Measurements from ENCODE around the gene KRTAP12-2.
"Not testable (repeated sequence)": the region's sequence is repeated elsewhere in the genome, so short reads cannot be mapped to it uniquely, and the experiment has no call there.

Gene KRTAP12-2

DNA sequence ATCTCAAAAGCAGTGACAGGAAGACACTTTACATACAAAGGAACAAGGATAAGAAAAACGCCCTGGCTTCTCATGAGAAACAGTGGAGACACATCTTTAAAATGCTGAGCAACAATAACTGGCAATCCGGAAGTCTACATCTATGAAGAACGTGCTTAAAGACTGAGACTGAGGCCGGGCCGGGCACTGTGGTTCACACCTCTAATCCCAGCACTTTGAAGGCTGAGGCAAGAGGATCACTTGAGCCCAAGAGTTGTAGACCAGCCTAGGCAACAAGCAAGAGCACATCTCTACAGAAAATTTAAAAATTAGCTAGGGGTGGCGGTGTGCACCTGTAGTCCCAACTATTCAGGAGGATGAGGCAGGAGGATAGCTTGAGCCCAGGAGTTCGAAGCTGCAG lies 17.4 kb upstream of the KRTAP12-2 start:
- no peak for DNase-seq (ENCODE audit: low spot score)

DNA sequence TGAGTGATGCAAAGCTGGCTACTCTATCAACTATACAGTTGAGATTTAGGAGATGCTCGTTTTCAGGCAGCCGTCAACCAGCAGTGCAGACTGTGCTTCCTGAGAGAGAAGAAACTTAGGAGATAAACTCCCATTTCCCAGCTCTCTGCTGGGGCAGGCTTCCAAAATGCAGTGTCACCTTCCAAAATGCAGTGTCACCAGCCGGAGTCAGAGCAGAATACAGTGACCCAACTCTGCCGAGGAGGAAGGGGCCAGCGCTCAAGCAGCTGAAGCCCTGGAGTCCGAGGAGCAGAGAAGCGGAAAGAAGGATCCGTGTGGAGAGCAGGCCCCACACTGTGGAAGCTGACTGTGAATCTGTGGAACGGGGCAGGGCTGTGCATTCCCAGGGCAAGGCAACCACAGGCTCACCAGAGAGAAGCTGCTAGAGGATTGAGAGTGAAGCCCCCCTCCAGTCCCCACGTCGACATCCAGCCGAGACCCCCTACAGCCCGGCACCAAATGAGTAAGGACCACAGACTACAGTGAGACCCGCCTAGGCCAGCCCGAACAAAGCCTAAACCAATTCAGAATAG lies 15.9 kb upstream of the KRTAP12-2 start:
- no peak for DNase-seq (ENCODE audit: low spot score)

DNA sequence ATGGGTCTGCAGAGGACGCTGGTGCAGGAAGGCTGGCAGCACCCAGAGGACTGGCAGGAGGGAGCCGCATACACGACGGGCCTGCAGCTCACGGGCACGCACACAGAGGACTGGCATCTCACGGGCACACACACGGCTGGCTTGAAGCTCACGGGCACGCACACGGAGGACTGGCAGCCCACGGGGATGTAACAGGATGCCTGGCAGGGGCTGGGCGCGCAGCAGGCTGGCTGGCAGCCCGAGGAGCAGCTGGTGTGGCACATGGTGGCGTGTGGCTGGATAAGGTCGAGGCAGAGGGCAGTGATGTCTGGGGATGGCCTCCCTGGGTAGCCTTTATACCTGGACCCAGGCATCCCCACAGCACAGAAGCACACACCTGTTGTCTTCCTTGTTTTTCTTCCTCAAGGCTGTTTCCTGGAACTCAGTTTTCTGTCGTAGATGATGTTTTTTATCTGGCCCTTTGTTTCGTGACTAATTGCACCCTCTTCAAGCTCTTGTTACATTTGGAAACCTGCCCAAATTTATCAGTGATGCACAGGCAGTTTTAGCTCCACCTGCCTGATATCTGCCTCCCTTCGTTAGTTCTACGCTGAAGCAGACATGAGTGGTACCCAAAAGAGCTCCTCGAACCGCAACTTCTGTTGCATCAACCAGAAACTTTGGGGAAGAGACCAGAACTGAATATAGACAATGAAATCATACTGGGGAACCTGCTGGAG lies 15.3 kb upstream of the KRTAP12-2 start, which contains the start of gene KRTAP12-1:
TSS of gene KRTAP12-1 (minus strand) at position 303 of the 719 bp plus-strand sequence. CDS start at position 263, 40 bp downstream.
- DNase-seq (ENCODE audit: low spot score), result no peak

DNA sequence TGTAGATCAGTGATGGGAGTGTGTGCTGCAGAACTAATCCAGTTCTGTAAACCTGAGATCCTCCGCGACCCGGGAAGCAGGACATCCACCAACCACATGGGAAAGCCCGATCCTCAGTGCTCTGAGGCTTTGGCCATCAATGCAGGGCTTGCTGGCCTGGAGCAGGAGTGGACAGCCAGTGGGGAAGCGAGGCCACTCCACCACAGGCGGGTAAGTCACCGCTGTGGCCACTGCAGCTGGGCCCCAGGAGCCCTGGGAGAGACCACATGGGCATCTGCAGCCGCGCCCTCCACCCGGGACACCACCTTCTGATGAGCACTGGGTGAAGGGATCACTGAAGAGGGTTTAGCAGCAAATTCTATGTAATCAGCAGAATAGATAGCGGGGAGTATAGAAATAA lies 14.4 kb upstream of the KRTAP12-2 start:
- DNase-seq (ENCODE audit: low spot score), result no peak

DNA sequence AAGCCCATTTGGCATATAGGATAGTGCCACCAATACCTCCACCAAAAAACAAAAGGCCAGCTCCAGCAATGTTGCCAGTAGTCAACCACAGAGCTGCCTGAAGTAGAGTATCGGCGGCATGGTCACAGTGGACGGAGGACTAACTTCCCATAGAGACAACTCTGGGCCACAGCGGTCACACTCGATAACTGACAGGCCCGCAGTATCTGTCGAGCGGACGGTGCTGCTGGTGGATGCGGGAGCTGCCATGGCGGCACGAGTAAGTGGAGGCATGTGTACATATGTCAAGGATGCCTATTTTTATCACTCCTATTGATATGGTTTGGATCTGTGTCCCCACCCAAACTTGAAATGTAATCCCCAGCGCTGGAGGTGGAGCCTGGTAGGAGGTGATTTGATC lies 11.2 kb upstream of the KRTAP12-2 start:
- DNase-seq (ENCODE audit: low spot score), result no peak

DNA sequence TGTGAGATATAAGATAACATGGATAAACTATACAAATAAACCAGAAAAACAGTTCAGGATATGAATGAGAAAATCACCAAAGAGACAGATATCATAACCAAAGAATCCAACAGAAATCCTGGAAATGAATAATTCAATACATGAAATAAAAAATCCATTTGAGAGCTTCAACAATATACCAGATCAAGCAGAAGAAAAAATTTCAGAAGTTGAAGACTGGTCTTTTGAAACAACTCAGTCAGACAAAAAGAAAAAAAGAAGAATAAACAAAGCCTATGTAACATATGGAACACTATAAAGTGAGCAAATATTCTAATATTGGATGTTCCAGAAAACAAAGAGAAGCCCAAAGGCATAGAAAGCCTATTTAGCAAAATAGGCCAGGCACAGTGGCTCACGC lies 5.2 kb upstream of the KRTAP12-2 start:
- no peak for DNase-seq (ENCODE audit: low spot score)

DNA sequence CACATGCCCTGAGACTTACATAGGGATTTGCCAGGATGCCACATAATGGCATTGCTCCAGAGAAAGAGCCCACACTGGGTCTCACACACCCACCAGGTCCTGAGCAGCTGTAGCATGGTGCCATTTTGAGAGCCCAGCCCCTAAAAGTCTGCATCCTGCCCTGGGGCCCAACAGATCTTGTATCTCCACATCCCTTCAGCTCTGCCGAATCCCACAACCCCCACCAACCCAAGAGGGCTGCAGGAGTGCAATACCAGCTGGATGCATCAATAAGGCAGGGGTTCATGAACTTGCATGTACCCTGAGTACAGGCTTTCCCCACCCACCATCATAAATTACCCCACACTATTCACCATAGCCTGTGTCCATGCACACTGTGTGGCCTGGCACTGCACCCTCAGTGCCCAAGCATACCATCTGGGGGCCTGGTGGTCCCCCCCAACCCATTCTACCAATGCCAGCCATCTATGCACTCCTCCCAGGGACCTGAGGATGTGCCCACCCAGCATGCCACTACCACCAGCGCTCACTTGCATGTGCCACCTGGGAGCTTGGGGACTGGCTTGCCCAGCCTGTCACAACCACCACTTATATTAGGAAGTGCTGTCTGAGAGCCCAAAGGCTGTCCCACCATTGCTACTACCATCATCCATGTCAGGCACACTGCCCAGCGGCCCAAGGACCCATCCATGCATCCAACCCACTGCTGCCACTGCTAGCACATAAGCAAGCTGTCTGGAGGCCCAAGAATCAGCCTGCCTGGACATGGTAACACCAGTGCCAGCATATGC lies 4.1 kb upstream of the KRTAP12-2 start:
- no peak for DNase-seq (ENCODE audit: low spot score)

DNA sequence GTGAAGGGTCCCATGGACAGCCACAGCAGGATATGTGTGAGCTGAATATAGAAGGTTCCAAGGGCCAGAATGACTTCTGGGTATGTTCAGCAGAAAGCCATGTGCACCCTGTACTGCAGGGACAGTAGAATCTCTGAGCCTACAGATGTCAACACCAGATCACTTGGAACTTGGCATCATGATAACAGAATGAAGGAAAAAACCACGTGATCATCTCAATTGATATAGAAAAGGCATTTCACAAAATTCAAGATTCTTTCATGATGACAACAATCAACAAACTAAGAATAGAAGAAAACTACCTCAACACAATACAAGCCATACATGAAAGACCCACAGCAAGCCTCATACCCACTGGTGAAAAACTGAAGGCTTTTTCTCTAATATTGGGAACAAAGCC lies 885 bp upstream of the KRTAP12-2 start:
- DNase-seq (ENCODE audit: low spot score), result no peak

DNA sequence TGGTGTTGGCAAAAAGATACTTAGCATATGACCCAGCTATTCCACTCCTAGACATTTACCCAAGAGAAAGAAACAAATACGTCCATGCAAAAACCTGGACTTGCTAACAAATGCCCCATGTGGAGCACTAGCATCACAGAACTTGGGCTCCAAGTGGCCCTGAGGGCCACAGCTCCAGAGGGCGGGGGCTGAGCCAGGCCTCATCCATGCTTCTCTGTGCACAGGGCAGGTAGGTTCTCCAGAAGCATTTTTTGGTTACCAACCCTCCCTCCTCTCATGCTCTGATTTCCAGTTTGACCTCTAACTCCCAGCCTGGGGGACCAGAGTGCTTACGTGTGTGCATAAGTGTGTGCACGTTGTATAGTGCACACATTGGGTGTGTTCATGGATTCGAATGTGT lies 2.0 kb downstream of the KRTAP12-2 start:
- no peak for DNase-seq (ENCODE audit: low spot score)

DNA sequence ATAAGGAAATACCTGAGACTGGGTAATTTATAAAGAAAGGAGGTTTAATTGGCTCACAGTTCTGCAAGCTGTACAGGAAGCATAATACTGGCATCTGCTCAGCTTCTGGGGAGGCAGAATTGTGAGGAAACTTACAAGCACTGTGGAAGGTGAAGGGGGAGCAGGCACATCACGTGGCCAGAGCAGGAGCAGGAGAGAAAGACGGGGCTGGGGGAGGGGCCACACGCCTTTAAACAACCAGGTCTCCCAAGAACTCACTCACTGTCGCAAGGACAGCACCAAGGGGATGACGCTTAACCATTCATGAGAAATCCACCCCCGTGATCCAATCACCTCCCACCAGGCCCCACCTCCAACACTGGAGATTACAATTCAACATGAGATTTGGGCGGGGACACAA lies 5.2 kb downstream of the KRTAP12-2 start:
- DNase-seq (ENCODE audit: low spot score), result not testable (repeated sequence)

DNA sequence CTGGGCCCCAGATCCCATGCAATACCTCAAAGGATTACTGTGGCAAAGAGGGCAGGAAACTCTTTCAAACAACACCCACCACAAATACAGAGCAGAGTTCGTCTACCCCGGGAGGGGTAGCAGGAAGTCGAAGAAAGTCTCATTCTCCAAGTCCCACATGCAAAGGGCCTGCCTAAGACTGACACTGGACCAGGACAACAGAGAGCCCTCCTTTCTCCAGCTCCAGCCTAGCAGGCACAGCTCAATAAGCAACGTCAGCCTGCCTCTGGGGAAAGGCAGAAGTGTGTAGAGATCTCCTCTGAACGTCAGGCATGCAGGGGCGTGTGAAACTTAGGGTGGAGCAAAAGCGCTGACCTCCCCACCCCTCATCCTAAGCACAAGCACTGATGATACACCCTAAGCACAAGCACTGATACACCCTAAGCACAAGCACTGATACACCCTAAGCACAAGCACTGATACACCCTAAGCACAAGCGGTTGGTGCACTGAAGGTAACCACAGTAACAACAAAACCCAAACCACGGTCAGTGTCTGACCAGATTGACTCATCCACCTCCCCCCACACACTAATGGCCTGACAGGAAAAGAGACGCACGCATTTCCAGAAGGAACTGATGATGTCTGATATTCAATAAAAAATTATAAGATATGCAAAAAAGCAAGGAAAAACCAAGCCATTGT lies 7.7 kb downstream of the KRTAP12-2 start:
- no peak for DNase-seq (ENCODE audit: low spot score)

DNA sequence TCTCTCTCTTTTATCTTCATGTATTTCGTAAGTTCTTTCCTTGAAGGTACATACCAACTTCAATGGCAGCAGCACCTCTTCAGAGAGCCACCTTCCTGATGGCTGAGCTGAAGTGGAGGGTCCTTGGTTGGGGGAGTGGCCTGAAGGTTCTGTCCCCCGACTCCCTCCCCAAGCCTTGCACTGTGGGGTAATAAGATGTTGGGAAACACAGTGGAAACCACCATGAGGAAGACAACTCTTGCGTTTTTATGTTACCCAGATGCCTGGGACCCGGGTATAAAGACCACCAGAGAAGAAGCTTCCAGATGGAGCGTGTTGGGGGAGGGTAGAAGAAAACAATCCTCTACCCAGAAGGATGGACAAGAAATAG lies 8.2 kb downstream of the KRTAP12-2 start:
- no peak for DNase-seq (ENCODE audit: low spot score)

DNA sequence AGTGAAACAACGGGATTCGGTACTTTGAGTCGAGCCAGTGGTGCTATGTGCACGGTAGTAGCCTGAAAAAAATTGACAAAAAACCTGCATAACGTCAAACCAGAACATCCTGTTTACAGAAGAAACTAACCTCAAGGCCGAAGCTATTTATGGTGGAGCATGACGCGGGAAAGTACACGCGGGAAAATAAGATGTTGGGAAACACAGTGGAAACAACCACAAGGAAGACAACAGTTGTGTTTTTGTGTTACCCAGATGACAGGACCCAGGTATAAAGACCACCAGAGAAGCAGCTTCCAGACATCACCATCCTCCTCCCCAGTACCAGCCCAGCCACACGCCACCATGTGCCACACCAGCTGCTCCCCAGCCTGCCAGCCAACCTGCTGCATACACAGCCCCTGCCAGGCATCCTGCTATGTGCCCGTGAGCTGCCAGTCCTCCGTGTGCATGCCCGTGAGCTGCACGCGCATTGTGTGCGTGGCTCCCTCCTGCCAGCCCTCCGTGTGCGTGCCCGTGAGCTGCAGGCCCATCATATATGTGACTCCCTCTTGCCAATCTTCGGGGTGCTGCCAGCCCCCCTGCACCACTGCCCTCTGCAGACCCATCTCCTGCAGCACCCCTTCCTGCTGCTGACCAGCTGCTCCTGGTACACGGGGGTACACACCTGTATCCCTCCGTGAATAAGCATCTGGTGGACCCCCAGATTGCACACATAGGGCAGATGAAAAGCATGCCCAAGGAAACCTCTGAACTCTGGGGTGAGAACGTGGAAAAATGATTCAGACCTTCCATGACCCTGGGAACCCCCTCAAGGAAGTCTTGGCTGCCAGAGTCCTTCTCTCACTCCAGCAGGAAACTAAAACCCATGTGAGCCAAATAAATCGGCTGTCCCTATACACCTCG lies 8.8 kb downstream of the KRTAP12-2 start, which contains the start of gene KRTAP12-3:
TSS of gene KRTAP12-3 (plus strand) at position 298 of the 906 bp plus-strand sequence. CDS start at position 346, 48 bp downstream.
- DNase-seq (ENCODE audit: low spot score), result peak; percentile 46

DNA sequence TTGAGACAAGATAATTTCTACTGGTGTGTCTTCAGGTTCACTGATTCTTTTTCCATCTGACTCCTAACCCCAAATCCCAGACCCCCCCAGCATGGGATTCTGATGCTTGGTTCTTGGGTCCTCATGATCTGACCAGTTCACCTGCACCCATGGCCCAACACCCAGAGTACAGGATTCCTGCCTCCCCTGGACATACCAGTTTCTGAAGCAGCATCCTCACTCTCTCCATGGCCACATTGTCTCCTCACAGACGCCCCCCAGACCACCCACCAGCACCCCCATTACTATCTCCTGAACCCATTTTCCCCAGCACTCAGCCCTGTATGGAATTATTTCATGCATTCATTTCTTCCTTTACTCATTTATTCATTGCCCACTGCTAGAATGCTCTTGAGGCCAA lies 9.9 kb downstream of the KRTAP12-2 start:
- no peak for DNase-seq (ENCODE audit: low spot score)

DNA sequence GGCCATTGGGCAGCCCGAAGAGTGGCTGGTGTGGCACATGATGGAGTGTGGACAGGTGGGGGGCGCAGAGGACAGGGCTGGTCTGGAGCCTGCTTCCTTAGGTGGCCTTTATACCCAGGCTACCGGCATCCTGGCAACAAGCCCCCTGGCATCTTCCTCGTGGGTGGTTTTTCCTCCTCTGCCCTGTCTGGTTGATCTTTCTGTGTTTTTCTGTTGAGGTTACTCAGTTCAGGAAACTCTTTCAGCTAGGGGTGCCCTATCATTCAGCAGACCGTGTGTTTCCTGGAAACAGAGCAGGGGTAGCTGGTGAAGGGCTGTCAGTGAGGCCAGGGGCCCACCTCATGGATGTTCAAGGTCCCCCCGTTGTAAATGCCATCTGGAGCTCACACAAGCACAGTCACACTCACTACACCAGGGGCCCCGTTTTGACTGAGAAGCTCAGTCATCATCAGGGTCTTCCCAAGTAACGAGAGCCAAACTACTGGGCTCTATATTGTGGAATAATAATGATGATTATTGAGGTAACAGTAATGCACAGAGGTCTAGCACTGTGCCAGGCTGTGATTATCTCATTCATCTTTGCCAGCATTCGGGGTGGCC lies 12.1 kb downstream of the KRTAP12-2 start, which contains the start of gene KRTAP12-4:
TSS of gene KRTAP12-4 (minus strand) at position 84 of the 600 bp plus-strand sequence. CDS start at position 39, 45 bp downstream.
- DNase-seq (ENCODE audit: low spot score), result no peak

DNA sequence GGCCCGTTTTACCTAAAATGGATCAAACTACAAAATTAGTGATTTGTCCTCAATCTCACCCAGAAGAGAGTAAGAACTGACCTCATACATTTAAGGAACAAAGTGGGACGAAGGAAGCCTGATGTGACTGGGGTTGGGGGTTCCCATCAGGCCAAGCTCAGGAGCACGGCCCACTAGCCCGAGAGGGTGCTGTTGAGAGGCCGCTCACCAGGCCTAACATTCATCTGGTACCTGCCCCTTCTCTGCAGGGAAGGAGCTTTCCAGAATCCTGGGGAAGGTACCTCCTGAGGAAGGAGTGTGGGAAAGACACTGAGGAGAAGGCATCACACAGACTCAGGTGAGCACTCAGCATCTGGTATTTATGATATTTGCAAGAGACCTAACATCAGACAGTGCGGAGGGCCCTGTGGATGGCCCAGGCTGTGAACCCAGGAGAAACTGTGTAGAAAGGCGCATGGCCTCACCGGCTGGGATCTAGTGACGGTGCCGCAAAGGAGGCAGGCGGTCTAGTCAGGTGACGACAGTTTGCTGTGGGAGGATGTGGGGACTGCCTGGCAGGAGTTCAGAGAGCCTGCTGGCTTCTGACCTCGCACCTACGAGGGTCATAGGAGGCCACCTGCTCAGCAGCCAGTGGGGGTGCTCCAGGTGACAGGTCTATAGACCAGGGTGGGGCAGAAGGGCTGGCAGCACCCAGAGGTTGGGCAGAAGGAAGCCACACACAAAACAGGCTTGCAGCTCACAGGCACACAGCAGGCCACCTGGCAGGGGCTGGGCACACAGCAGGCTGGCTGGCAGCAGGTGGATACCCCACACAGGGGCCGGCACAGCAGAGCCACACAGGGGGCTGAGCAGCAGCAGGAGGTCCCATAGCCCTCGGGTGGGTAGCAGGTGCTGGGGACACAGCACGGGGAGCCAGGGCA lies 12.8 kb downstream of the KRTAP12-2 start:
- no peak for DNase-seq (ENCODE audit: low spot score)

DNA sequence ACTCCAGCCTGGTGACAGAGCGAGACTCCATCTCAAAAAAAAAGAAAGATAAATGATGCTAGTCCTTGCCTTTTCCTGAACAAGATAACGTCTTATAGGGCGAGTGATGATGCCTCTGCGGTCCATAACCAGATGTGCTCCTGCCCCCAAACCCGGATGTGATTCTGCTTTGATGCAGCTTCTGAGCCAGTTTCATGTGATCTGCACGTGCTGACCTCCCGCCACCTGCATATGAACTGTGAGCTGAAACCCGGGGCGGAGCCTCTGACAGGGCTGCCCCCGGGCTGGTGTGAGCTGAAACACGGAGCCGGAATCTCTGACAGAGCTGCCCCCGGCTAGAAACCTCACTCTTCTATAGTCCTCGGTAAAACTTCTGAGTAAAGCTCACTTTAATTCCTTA lies 13.6 kb downstream of the KRTAP12-2 start:
- no peak for DNase-seq (ENCODE audit: low spot score)

DNA sequence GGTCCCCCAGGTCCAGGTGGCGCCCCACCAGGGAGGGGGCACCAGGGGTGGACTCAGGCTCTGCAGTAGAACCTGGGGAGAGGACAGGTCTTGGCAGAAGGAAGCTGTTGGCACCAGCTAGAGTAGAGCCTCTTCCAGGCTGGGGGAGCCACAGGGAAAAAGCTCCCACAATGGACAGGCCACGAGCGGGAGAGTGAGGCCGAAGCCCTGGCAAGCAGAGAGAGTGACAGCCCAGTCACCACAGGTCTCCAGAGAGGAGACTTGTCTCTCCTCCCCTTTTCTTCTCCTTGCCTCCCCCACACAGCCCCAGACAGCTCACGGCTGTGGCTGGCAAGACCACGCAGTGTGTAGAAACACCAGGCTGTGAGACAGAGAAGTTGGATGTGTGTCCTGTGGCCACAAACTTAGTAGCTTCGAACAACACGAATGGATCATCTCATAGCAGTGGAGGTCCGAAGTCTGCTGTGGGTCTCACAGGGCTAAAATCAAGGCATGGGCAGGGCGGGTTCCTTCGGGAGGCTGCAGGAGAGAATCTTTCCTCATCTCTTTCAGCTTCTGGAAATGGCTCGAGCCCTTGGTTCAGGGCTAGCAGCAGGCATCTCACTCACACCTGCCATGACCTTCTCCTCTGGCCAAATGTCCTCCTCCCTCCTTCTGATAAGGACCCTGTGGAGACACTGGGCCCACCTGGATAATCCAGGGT lies 15.6 kb downstream of the KRTAP12-2 start:
- DNase-seq (ENCODE audit: low spot score), result no peak

Measured in activated CD4-positive, alpha-beta T cell treated with anti-CD3 and anti-CD28 coated beads, Interleukin-2, Interleukin-4, amounts not matched to agents 100 ng/mL and 50 ng/mL, durations not matched to agents 16 hours and 8 hours (primary cell).